Middle frontal gyrus (tissue), 1 donor: ENCODE measurements around the gene BNC2.
"Not testable (repeated sequence)": the region's sequence is repeated elsewhere in the genome, so short reads cannot be mapped to it uniquely, and the experiment has no call there.

Experiments used
- DNase-seq: peaks from one replicate; pipeline ENCODE4 v3.0.0-alpha.2; 2015; ENCODE audit warnings: low spot score; ENCODE audit errors: extremely low spot score

Gene BNC2

DNA sequence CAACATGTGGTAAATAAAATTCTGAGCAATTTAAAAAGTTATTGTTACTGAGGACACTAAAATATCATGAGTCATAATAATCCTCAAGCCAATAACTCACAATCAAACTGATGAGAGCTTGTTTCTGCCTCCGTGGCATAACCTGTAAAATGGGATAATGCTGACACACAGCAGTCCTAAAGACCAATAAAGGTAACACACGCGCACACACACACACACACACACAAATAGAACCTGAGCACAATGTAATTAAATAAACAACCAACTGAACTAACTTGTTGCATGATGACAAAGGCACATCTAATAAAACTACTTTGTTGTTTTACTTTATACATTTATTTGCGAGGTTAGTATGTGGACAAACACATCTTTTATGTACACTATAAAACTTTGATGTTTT, 358.2 kb downstream of the BNC2 start:
- no peak for DNase-seq

DNA sequence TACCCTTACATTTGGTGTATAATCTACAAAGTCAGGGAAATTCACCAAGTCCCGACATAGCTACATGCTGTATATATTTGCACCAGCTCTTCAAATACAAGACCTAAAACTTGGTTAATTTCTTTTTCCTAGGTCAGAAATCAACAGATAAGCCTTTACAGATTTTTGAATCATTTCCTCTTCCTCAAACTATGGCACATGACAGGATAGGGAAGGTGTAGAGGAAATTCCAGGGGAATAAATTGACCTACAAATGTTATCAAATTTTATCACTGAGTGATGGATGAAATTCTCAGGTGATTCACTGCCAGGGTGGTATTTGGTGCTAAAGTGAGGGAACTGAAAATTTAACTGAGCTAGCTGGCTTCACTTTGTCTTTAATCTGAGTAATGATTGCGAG, 360.0 kb downstream of the BNC2 start:
- DNase-seq = no peak

DNA sequence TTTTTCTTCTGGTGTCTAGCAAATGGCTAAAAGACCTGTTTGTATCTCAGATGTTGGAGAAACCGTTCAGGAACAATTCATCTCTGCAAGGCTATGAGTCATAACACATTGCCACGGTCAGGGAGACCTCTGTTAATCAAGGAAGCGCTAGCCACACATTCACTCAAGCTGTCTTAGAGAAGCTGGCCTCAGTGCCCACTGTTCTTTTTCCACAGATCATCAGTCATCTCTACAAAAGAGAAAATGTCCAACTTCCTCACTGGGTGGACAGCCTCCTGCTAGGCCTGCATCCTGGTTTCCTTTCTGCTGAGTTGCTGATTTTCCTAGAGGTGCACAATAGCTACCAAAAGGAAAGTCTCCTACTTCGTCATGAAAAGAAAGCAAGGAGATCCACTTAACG, 360.5 kb downstream of the BNC2 start:
- no peak for DNase-seq

DNA sequence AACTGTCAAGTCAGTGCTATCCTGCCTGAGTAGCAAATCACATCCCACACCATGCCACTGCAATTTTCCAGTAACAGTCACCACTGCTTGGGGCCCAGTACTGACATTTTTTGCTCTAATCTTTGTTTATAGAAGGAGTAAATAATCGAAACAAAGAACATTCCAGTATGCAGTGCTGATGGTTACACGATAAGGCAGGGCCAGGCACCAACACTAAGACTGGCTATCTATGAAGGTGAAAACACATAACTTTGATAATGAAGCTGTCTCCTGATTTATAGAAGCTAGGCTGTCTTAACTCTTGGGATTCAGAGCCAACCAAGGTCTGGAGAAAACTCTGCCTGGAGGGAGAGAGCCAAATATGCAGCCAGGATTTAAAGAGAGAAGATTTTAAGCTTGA, 365.3 kb downstream of the BNC2 start:
- no peak for DNase-seq

DNA sequence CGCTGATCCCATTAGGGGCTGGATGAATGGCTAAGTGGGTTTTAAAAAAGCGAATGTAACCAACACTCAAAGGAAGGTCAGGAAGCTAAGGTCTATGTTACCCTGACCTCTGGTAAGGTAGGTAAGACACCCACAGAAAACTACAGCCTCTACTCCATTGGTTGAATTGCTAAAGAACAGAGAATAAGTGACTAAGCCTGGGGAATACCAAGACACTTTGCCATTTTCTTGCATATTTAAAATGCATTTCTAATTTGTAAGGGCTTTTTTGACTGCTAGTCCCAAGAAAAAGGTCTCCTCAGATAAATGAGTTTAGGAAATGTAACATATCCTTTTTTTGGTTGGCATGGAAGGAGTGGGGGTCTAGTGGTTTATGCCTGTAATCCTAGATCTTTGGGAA, 368.7 kb downstream of the BNC2 start:
- DNase-seq = no peak

DNA sequence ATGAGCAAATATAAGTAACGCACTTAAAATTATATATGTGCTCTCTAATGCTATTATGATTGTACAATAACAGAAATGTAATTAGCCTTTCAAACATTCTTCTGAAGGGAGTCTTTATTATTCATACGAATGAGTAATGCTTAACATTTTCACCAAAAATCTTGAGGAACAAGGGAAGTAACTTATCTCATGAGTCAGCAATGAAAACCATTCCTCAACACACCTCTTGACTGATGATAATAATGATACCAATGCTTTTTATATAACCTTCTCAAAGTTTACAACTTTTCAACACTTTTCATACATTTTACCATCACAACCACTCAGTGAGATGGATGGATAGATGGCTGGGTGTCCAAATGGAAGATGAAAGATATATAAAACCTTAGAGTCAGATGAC, 369.3 kb downstream of the BNC2 start:
- no peak for DNase-seq

DNA sequence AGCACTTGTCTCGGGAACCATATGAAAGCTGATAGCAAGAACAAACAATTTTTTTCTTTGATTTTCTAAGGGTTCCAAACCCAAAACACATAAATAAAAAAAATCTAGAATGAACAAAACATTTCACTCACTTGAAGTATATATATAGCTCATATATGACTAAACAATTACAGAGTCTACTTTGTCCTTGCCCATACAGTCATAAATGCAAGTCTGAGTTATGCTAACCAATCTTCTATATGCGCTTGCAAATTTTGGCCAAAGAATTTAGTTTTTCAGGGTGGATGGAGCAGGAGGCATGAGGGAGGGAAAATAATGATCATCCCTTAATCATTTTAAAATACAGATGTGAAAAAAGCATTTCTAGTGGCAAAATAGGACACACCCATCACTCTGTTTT, 370.1 kb downstream of the BNC2 start:
- no peak for DNase-seq

DNA sequence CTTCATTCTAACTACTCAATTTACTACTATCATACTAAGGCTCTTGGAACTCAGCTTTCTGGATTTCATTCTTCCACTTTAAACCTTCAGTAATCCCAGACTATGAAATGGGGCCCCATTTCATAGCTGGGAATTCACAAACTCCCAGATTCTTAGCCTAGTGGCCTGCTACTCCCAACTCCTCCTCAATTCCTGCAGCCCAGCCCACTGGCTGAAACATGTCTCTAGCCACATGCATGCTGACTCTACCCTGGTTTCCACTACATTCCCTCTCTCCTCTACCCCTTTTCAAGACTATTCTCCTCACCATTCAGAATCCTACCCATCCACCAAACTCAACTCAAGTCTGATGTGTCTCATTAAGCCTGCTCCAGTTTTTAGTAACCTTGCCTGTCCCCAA, 370.6 kb downstream of the BNC2 start:
- no peak for DNase-seq

DNA sequence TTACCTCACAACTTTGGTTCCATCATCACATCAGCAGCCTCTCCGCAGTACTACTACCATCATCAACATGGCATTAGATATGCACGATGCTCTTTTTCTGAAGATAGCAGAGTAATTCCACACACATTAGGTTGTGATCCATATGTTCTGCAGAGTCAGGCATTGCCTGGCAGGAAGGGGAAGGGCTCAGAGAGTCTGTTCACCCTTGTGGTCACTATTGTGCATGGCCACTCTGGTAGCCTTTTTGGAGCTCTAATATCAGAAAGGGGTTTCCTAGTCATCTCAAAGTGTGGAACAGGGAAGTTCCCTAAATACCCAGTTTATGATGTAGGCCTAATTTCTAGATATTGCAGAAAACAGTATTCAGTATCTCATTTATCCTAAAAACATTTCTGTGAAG, 373.6 kb downstream of the BNC2 start:
- DNase-seq = no peak

DNA sequence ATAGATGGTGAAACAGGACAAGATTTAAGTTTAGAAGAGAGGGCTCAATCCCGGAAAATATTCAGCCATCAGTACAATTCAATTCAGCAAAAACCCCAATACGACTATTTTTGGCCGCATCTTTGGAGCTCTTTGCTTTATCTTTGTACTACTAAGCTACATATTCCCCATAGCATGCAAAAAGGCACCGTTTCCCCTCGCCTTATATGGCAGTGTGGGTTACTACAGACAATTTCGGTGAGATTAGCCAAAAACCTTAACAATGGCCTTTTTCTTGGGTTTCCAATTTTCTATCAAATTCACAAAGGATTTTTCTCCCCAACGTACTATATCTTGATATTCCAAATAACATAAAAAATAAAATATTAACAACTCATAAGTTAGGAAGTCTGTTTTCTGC, 382.6 kb downstream of the BNC2 start:
- no peak for DNase-seq

DNA sequence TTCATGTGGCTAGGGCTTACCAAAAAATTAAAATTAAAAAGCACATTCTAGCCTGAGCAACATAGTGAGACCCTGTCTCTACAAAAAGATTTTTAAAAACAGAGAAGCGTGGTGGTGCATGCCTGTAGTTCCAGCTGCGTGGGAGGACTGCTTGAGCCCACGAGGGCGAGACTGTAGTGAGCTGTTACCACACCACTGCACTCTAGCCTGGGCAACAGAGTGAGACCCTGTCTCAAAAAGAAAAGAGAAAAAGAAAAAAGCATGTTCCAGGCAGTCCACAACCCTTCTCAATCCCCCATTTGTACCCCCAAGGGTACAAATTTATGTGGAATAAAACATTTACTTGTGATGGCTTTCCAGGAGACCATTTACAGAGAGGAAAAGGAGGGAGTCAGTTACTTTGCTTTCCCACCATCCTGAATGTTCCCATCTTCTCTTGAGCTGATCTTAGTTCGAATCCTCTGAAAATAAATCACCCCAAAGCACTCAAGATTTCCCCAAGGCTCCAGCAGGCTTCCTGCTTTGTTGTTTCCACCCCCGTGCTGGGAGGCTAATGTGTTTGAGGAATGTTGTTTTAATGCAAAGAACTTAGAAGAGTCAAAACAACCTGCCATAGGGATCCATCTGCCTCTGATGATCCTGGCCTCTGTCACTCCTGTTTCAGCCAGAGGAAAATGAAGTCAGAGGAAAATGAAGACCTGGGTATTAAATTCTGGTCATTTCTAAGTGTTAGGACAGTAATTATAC, 384.7 kb downstream of the BNC2 start:
- no peak for DNase-seq

DNA sequence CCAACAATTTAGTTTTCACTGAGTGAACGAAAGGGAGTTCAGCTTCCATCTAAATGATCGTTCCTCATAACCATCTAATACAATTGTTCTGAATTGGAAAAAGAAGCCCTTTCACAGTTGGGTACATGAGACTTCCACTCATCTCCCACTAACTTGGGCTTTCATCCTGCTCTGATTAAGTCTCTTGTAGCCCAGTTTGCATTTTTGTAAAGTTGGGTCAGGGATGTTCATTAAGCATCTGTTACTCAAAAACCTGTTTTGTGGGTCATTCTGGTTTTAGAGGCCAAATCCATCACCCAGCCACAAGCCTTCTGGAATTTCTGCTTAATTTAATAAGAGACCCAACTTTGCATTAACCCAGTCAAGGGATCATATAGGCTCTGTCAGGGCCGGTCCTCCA, 385.3 kb downstream of the BNC2 start:
- no peak for DNase-seq

DNA sequence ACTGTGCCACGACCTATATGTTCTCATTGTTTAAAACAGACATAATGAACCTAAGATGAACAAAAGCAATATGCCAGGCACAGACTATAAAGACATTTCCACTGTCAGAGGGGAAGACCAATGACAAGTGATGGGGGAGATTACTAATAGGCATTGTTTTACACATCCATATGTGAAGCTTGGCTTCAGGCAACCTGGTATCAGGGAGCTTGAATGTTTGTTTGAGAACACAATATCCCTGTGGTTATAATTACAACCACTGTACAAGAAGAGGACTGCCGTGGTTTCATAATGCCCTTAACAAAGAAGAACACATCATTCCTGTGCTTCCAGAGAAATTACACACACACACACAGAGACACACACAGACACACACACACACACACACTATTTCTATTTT, 385.7 kb downstream of the BNC2 start:
- DNase-seq = no peak

DNA sequence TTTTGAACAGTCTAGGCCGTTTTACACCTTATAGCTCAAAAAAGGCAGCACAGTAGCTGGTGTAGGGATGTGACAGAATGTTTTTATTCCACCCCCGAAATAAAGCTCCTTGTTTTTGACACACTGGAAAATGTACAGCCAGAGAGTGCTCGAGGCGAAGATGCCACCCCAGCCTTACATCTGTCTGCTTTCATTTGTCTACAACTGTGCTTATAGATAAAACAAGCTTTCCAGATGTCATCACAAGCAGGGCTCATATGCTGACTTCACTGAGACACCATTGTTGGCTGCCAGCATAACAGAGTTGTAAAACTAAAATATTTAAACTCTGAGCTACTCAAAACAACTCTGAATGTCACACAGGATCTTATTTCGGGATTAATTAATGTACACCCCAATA, 386.3 kb downstream of the BNC2 start:
- no peak for DNase-seq

DNA sequence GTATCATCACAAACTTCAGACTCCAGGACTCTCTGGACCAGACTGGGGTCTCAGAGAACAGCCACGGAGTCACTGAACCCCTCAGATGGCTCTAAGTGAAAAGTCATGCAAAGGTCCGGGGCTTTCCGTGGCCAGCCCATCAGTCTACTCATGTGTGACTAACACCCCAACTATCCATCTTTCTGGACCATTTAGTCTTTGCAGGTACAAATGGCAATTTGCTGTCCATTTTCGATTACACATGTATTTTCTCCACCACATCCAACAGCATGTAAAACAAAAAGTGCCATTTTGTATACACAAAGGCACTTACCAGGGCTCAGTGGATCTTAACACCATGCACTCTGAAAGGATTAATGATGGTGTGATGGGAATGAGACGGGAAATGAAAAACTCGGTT, 387.7 kb downstream of the BNC2 start:
- DNase-seq = no peak

DNA sequence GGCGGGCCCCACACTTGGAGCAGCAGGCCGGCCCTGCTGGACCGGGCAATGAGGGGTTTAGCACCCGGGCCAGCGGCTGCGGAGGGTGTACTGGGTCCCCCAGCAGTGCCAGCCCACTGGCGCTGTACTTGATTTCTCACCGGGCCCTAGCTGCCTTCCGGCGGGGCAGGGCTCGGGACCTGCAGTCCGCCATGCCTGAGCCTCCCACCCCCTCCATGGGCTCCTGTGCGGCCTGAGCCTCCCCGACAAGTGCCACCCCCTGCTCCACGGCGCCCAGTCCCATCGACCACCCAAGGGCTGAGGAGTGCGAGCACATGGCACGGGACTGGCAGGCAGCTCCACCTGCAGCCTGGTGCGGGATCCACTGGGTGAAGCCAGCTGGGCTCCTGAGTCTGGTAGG, 389.9 kb downstream of the BNC2 start:
- not testable (repeated sequence) for DNase-seq

DNA sequence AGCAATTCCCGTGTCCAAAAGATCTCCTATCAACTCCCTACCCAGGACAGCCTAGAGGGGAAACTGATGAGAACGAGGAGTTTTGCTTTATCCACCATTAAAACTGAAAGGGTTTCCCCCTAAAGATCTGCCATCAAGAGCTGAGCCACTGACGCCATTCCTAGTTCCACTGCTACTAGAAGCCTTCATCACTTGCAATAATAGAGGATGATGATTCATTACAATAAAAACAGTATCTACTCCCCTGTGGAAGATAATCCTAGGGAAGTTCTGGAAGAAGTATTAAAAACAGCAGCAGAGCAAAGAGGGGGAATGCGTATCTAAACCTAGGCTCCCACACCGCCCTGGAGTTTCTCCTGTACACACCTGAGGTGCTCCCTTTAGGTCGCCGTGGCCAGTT, 394.5 kb downstream of the BNC2 start:
- DNase-seq = no peak

DNA sequence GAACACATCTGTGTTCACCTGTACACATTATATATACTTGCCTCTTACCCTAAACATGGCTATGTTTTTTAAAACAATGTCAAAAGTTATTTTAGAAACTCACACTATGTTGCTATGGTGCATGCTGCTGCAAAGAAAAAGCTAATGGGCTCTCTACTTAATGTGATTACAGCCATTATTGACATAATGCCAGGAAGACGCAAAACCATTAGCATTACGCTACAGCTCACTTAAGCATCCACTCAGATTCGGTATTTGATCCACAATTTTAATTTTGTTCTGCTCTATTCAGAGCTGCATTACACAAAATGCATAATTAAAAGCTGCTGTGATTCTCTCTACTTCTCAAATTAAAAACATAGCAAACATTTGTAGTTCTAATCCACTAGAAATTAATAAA, 395.2 kb downstream of the BNC2 start:
- no peak for DNase-seq

DNA sequence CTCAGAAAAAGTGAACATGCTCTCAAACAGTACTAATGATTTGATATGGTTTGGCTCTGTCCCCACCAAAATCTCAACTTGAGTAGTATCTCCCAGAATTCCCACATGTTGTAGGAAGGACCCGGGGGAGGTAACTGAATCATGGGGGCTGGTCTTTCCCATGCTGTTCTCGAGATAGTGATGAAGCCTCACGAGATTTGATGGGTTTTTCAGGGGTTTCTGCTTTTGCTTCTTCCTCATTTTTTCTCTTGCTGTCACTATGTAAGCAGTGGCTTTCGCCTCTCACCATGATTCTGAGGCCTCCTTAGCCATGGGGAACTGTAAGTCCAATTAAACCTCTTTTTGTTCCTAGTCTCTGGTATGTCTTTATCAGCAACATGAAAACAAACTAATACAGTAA, 401.3 kb downstream of the BNC2 start:
- DNase-seq = no peak

DNA sequence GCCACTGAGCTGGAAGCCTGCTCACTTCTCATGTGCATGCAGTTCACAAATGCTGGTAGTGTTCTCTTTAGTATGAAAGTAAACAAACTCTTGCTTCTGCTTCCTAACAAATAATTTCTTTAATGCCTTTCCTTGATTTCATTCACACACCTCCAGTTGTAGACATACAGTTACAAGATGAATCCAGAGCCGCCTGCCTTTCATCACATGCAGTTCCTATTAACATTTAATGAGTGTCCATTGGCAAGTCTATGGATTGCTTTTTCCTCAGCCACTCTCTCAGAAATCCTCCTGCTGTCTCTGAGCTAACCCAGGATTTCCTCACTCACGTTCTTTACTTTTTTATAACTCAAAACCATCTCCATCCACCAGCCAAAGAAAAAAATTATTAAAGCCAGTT, 408.6 kb downstream of the BNC2 start:
- DNase-seq = no peak

DNA sequence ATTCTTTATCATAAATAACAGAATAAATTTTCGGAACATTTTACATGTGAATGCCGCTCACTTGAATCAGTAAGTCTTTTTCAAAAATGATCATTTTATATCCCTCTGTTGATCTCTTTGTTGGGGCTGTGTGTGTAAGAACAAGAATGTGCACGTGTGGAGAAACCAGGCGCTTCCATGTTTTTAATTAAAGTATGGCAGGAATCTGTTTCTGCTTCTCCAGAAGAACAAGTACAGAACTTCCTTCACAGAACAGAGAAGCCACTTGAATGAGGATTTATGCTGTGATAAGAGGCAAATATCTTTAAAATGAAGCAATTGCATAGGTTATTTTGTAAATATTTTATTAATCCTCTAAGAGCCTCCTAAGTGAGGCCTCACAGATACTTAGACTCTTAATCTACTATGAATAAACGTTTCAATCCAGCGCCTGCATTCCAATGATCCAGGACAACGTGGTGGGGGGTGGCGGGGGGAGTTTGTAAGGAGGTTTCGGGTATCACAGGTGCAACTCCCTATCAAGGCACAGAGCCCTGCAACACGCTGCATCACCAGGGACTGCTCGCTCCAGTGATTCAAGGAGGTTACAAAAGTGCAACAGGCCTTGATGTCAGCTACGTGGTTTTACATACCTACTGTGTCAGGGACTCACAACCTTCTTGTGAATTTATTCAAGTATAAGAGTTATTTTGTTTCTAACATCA, 409.2 kb downstream of the BNC2 start:
- no peak for DNase-seq

DNA sequence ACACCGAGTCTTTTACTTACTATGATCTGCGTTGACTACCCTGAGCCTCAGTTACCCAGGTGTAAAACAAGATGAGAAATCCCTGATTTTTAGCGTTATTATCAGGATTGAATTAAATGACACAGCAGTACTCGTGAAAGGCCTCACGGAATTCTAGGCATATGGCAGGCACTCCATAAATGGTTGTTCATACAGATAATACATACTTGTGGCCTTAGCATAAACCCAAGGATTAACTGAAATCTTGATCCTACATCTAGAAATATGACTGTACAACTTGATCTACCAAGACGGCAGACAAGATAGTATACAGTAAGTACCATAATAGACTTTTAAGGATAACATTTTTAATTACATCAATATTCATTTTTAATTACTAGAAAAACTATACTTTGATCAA, 409.8 kb downstream of the BNC2 start:
- no peak for DNase-seq

DNA sequence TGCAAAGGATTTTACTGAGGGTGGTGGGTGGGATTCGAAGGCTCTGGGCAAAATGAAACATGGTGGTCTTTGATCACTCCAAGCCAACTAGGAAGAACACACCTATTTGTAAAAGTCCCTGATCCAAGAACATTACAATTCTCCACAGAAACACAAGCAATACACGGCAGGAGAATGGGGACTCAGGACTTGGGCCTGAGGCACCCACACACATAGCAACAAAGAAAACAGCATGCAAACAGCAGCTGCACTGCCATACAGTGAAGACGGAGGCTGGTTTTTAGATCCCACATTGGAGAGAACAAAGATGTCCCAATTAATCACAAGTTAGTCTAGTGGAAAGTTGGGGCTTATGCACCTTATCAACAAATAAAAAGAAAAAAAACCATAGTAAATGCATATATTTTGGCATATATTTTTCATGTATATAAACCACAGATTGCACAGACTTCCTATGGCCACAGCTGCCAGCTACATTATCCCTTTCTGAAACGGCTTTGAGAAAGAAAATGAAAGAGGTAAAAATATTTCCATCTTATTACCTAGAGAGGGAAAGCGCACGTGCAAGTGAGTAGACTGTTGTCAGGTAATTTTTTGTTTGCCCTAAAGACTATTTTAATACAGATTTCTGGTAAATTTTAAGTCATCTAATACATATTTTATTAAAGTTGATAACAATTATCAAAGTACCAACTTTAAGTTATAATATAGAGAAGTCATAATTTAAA, 410.9 kb downstream of the BNC2 start:
- no peak for DNase-seq
